ENCODE data around the gene BRD8. TPM values are rescaled to one million over a fixed set of nuclear protein-coding genes. Genes with fewer than 3 reads are reported as not detected.

The BRD8 gene, protein sequence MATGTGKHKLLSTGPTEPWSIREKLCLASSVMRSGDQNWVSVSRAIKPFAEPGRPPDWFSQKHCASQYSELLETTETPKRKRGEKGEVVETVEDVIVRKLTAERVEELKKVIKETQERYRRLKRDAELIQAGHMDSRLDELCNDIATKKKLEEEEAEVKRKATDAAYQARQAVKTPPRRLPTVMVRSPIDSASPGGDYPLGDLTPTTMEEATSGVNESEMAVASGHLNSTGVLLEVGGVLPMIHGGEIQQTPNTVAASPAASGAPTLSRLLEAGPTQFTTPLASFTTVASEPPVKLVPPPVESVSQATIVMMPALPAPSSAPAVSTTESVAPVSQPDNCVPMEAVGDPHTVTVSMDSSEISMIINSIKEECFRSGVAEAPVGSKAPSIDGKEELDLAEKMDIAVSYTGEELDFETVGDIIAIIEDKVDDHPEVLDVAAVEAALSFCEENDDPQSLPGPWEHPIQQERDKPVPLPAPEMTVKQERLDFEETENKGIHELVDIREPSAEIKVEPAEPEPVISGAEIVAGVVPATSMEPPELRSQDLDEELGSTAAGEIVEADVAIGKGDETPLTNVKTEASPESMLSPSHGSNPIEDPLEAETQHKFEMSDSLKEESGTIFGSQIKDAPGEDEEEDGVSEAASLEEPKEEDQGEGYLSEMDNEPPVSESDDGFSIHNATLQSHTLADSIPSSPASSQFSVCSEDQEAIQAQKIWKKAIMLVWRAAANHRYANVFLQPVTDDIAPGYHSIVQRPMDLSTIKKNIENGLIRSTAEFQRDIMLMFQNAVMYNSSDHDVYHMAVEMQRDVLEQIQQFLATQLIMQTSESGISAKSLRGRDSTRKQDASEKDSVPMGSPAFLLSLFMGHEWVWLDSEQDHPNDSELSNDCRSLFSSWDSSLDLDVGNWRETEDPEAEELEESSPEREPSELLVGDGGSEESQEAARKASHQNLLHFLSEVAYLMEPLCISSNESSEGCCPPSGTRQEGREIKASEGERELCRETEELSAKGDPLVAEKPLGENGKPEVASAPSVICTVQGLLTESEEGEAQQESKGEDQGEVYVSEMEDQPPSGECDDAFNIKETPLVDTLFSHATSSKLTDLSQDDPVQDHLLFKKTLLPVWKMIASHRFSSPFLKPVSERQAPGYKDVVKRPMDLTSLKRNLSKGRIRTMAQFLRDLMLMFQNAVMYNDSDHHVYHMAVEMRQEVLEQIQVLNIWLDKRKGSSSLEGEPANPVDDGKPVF
- total RNA-seq: 10 to 100 TPM; 38.4 to 80.1 TPM
- 10 to 100 TPM; 23.3 to 28.6 TPM for polyA plus RNA-seq
- long read RNA-seq, donor 1, transcript BRD8-226 (6 exons, 557 nt): major isoform, 10 of 34 reads
- long read RNA-seq, donor 1, partial matches to known transcripts: 18 of 34 reads
- long read RNA-seq, donor 1, other reads (novel, unspliced or antisense): 0 of 34 reads
- long read RNA-seq, donor 2, transcript BRD8-226 (6 exons, 557 nt): major isoform, 7 of 39 reads
- long read RNA-seq, donor 2, partial matches to known transcripts: 28 of 39 reads
- long read RNA-seq, donor 2, other reads (novel, unspliced or antisense): 0 of 39 reads
- long read RNA-seq, donor 3, transcript BRD8-226 (6 exons, 557 nt): major isoform, 7 of 14 reads
- long read RNA-seq, donor 3, partial matches to known transcripts: 5 of 14 reads
- long read RNA-seq, donor 3, other reads (novel, unspliced or antisense): 0 of 14 reads
- long read RNA-seq, donor 4, transcript BRD8-226 (6 exons, 557 nt): major isoform, 5 of 8 reads
- long read RNA-seq, donor 4, partial matches to known transcripts: 0 of 8 reads
- long read RNA-seq, donor 4, other reads (novel, unspliced or antisense): 0 of 8 reads
- long read RNA-seq, donor 5, transcript BRD8-226 (6 exons, 557 nt): major isoform, 16 of 69 reads
- long read RNA-seq, donor 5, partial matches to known transcripts: 51 of 69 reads
- long read RNA-seq, donor 5, other reads (novel, unspliced or antisense): 0 of 69 reads

DNA sequence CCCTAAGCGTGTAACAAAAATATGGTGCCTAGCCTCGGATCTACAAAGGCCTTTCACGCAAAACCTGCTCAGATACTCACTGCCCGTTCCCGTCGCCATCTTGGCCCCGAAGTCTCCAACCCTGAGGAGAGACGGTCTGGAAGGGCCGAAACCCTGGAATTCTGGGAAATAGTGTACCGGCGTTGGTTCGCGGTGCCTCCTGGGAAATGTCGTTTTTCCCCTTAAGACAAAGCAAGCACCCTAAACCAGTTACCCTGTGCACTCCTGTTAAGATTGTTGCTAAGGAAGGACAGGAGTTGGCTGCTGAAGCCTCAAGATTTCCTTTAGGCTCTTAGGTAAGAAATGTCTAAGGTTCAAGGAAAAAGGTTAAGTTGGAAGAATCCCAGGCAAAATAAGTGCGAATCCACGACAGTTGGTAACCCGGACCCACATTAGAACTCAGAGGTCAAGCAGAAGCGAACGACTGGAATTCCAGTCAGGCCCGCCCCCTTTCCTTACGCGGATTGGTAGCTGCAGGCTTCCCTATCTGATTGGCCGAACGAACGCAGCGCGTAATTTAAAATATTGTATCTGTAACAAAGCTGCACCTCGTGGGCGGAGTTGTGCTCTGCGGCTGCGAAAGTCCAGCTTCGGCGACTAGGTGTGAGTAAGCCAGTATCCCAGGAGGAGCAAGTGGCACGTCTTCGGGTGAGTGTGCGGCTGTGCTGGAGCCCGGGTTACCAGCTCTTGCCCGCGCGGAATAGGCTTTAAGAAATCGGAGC lies at the start of gene BRD8, which contains the start of gene KIF20A:
Gene BRD8, minus strand, starts transcription at position 115 of the 761 bp plus-strand sequence. Its CDS starts 16 bp downstream, at position 99.
Gene KIF20A, plus strand, starts transcription at position 597 of the 761 bp plus-strand sequence. CDS start 569 bp downstream, outside the sequence.
- Histone ChIP-seq H3K27me3 (ENCODE audit: control insufficient read depth in 3 of 3, insufficient read depth in 3 of 3, low read length in 2 of 3) (no peaks in the 10 kb centered on the region), H3K27ac (ENCODE audit: low read depth in 1 of 2, low read length in 1 of 2) (peak within 1 kb of the TSS; percentile 78 to 87), H3K36me3 (ENCODE audit: control insufficient read depth in 4 of 4, insufficient read depth in 4 of 4, low read length in 4 of 4) (peaks cover 13 to 50% (median 20%) of the 10 kb centered on the region in 4 donors), H3K9me3 (ENCODE audit: control insufficient read depth in 4 of 4, insufficient read depth in 3 of 4, low read length in 3 of 4) (no peaks in the 10 kb centered on the region), H3K4me1 (ENCODE audit: control insufficient read depth in 5 of 5, insufficient read depth in 5 of 5, low read length in 5 of 5) (peaks cover 0 to 25% (median 3%) of the 10 kb centered on the region in 5 donors), H3K4me3 (peak within 1 kb of the TSS; percentile 95), H3K9ac (ENCODE audit: insufficient read depth in 1 of 2, low read length in 2 of 2) (peak within 1 kb of the TSS; percentile 63 to 92)
- DNase-seq (peak; percentile 96 to 98 (median 98)), ATAC-seq (ENCODE audit: insufficient read depth, low FRiP score) (peak; percentile 97)
- TF ChIP-seq CTCF (IDR thresholded peaks at IDR 0.05; ENCODE audit: control extremely low read depth, extremely low read depth): no peak
- WGBS, 2 donors: 0 to 1% methylated on average over 41 of the region's 41 CpGs

GRCh38 chr5:138226910-138227309 lies 48.5 kb upstream of the BRD8 start:
- H3K9me3 ChIP-seq (ENCODE audit: control insufficient read depth in 4 of 4, insufficient read depth in 3 of 4, low read length in 3 of 4): peaks cover 0 to 4% (median 0%) of the 10 kb centered on the region in 4 donors
- no peak for TF ChIP-seq CTCF (IDR thresholded peaks at IDR 0.05; ENCODE audit: control extremely low read depth, extremely low read depth)
- H3K36me3 ChIP-seq (ENCODE audit: control insufficient read depth in 4 of 4, insufficient read depth in 4 of 4, low read length in 4 of 4): no peaks in the 10 kb centered on the region
- DNase-seq: no peak
- H3K27me3 ChIP-seq (ENCODE audit: control insufficient read depth in 3 of 3, insufficient read depth in 3 of 3, low read length in 2 of 3): no peaks in the 10 kb centered on the region
- peaks cover 0 to 13% (median 0%) of the 10 kb centered on the region in 5 donors for H3K4me1 ChIP-seq (ENCODE audit: control insufficient read depth in 5 of 5, insufficient read depth in 5 of 5, low read length in 5 of 5)
- H3K9ac ChIP-seq (ENCODE audit: insufficient read depth in 1 of 2, low read length in 2 of 2): no peak overlapping the region
- no peak overlapping the region for H3K4me3 ChIP-seq
- no peak overlapping the region for H3K27ac ChIP-seq (ENCODE audit: low read depth in 1 of 2, low read length in 1 of 2)
- ATAC-seq (ENCODE audit: insufficient read depth, low FRiP score): no peak

Data from lung (tissue), 16 donors.